ENCODE data around the gene KMT2B. TPM values are rescaled to one million over a fixed set of nuclear protein-coding genes. Genes with fewer than 3 reads are reported as not detected.

Gene KMT2B
- total RNA-seq, 4 donors from 2014 or later, result 7.5 to 33.7 (median 15.6) TPM

DNA sequence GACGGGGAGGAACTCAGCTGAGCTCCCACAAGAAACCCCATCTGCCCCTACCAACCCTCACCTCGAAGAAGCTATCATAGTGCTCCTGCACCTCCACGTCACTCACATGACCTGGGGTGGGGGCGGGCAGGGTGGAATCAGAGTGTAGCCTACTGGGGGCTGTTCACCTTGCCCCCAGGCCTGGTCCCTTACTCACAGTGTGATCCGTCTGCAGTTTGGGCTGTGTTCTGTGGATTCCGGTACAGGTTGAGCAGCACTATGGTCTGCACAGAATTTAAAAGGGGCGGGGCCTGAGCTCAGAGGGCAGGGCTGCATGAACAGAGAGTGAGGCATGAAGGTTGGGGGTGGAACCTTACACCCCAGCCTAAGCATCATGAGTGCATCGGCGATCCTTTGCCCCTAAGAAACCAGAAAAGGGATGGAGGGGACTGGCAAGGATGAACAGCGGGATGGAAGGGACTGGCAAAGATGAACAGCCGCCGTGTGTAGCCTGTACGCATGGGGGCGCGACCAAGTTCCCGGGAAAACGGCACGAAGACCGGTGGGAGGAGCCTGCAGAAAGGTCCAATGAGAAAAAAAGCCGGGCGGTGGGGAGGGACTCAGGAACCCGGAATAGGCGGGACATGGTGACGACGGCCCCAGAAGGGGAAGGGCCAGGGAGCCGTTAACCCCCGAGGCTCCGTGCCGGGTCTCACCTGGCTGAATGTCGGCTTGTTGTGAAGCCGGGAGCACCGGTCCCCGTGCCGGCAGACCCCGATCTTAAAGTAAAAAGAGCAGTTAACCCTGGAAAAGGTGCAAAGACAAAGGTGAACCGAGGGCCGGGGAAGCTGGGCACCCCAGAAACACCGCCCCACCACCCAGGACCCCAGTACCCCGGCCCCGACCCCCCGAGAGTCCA lies 26.9 kb downstream of the KMT2B start:
- peaks cover 31 to 82% (median 44%) of the 10 kb centered on the region in 3 donors for H3K4me1 ChIP-seq
- intact Hi-C loops (cut with DNase I), result no loop called here
- H3K9me3 ChIP-seq, result no peaks in the 10 kb centered on the region
- TF ChIP-seq, protein P1, sequence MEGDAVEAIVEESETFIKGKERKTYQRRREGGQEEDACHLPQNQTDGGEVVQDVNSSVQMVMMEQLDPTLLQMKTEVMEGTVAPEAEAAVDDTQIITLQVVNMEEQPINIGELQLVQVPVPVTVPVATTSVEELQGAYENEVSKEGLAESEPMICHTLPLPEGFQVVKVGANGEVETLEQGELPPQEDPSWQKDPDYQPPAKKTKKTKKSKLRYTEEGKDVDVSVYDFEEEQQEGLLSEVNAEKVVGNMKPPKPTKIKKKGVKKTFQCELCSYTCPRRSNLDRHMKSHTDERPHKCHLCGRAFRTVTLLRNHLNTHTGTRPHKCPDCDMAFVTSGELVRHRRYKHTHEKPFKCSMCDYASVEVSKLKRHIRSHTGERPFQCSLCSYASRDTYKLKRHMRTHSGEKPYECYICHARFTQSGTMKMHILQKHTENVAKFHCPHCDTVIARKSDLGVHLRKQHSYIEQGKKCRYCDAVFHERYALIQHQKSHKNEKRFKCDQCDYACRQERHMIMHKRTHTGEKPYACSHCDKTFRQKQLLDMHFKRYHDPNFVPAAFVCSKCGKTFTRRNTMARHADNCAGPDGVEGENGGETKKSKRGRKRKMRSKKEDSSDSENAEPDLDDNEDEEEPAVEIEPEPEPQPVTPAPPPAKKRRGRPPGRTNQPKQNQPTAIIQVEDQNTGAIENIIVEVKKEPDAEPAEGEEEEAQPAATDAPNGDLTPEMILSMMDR (IDR thresholded peaks at IDR 0.05), result peak in 5 of 6 experiments; percentile 10 to 35 (median 31)
- TF ChIP-seq POLR2A (IDR thresholded peaks at IDR 0.05), result peak in 1 of 4 donors; percentile 13
- peak overlapping the region; percentile 90 to 97 (median 92) for H3K4me3 ChIP-seq
- peak; percentile 70 for DNase-seq
- H3K27ac ChIP-seq, result peak overlapping the region; percentile 100
- 5 to 6% methylated on average over 27 to 36 of the region's 41 CpGs for WGBS, 2 donors
- H3K27me3 ChIP-seq, result no peaks in the 10 kb centered on the region
- H3K36me3 ChIP-seq, result peaks cover 0 to 19% (median 0%) of the 10 kb centered on the region in 3 donors

DNA sequence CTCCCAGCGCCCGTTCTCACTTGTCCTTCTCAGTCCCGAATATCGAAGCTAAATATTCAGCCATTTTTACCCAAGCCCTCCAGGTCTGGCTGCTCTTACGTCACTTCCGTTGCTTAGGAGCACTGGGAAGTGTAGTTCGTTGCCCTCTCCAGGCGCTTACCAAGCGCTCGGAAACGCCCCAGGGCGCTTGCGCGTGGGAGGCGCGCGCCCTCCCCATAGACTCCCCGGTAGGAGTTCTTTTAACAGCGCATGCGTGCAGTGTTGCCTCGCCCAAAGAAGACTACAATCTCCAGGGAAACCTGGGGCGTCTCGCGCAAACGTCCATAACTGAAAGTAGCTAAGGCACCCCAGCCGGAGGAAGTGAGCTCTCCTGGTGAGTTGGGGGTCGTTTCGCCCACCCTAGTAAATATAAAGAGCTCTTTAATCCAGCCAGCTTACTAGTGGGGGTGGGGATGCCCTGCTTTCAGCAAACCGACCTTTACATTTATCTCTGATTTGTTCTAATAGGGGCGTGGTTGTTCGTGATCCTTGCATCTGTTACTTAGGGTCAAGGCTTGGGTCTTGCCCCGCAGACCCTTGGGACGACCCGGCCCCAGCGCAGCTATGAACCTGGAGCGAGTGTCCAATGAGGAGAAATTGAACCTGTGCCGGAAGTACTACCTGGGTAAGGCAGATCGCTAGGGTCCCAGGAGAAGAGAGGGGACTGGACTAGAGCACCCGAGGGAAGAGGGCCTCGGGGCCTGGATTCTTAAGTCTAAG lies 27.7 kb downstream of the KMT2B start, which contains the start of the genes PSENEN and U2AF1L4:
TSS of gene PSENEN (plus strand) at position 324 of the 759 bp plus-strand sequence. CDS start at position 604, 280 bp downstream.
TSS of gene U2AF1L4 (minus strand) at position 91 of the 759 bp plus-strand sequence. CDS start at position 64, 27 bp downstream.
- Histone ChIP-seq H3K9me3 (no peaks in the 10 kb centered on the region), H3K36me3 (peaks cover 0 to 19% (median 0%) of the 10 kb centered on the region in 3 donors), H3K27me3 (no peaks in the 10 kb centered on the region), H3K27ac (peak within 1 kb of the TSS; percentile 100), H3K4me3 (peak within 1 kb of the TSS; percentile 90 to 97 (median 92)), H3K4me1 (peaks cover 25 to 82% (median 46%) of the 10 kb centered on the region in 3 donors)
- peak; percentile 87 for DNase-seq
- intact Hi-C loops (cut with DNase I), result no loop called here
- peak in 2 of 4 donors; percentile 39 to 45 for TF ChIP-seq POLR2A (IDR thresholded peaks at IDR 0.05)
- TF ChIP-seq, protein P1 (IDR thresholded peaks at IDR 0.05), result no peak
- WGBS, 2 donors, result 0 to 1% methylated on average over 11 to 18 of the region's 40 CpGs

DNA sequence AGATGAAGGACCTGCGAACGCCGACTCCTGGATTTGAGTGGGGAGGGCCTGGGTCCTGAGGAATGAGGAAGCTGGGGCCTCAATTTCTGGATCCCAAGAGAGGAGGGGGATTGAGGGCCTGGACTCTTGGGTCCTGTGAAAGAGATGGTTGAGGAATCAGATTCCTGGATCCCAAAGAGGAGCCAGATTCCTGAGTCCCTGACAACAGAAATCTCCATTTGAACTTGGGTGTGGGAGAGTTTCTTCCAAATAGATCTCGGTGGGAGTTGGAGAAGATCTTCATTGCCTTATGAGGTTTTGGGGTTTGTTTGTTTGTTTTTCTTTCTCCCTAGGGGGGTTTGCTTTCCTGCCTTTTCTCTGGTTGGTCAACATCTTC lies 28.3 kb downstream of the KMT2B start:
- H3K4me1 ChIP-seq, result peaks cover 22 to 77% (median 42%) of the 10 kb centered on the region in 3 donors
- peak overlapping the region; percentile 90 to 97 (median 92) for H3K4me3 ChIP-seq
- no peaks in the 10 kb centered on the region for H3K27me3 ChIP-seq
- WGBS, 2 donors, result 2 to 6% methylated on average over 4 of the region's 4 CpGs
- TF ChIP-seq, protein P1 (IDR thresholded peaks at IDR 0.05), result no peak
- TF ChIP-seq POLR2A (IDR thresholded peaks at IDR 0.05), result no peak
- peak overlapping the region; percentile 100 for H3K27ac ChIP-seq
- intact Hi-C loops (cut with DNase I), result no loop called here
- H3K36me3 ChIP-seq, result peaks cover 0 to 19% (median 0%) of the 10 kb centered on the region in 3 donors
- no peak for DNase-seq
- no peaks in the 10 kb centered on the region for H3K9me3 ChIP-seq

DNA sequence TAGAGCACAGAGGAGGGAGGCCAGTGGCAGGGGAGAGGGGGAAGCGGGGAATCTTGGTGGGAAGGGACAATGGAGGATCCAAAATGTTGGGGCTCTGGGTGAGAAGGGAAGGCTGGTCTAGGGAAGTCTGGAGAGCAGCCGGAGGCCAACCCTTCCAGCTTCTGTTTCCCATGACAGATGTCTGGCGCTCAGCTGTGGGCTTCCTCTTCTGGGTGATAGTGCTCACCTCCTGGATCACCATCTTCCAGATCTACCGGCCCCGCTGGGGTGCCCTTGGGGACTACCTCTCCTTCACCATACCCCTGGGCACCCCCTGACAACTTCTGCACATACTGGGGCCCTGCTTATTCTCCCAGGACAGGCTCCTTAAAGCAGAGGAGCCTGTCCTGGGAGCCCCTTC lies 28.7 kb downstream of the KMT2B start:
- TF ChIP-seq, protein P1 (IDR thresholded peaks at IDR 0.05), result no peak
- TF ChIP-seq POLR2A (IDR thresholded peaks at IDR 0.05), result no peak
- intact Hi-C loops (cut with DNase I), result no loop called here
- Histone ChIP-seq H3K27me3 (no peaks in the 10 kb centered on the region), H3K4me1 (peaks cover 20 to 72% (median 39%) of the 10 kb centered on the region in 3 donors), H3K27ac (peak overlapping the region in 2 of 4 donors; percentile 100), H3K9me3 (no peaks in the 10 kb centered on the region), H3K4me3 (peak overlapping the region; percentile 90 to 97 (median 92)), H3K36me3 (peaks cover 0 to 22% (median 0%) of the 10 kb centered on the region in 3 donors)
- DNase-seq, result no peak
- 80 to 83% methylated on average over 5 of the region's 5 CpGs for WGBS, 2 donors
